Aorta (tissue), 5 donors: ENCODE measurements around the gene CALCB. TPM values are rescaled to one million over a fixed set of nuclear protein-coding genes. Genes with fewer than 3 reads are reported as not detected.
"Not testable (repeated sequence)": the region's sequence is repeated elsewhere in the genome, so short reads cannot be mapped to it uniquely, and the experiment has no call there.

ENCODE experiments used
- ATAC-seq: fragments of 200-7000 bp; cut with Tn5 transposase; one replicate; pipeline ENCODE4 v1.9.1; 2022; ENCODE audit warnings: moderate library complexity; ENCODE audit not compliant: low FRiP score
- DNase-seq, 2 donors: peaks; one replicate each; pipeline ENCODE4 v3.0.0-alpha.2; 2020
- H3K27ac ChIP-seq, 2 donors: one replicate each; pipeline ENCODE4 v1.5.1; 2013; ENCODE audit warnings: low read length in 2 of 2, mild to moderate bottlenecking in 2 of 2, moderate library complexity in 2 of 2, control low read depth in 1 of 2, inconsistent platforms in 1 of 2, low read depth in 1 of 2
- H3K27me3 ChIP-seq, 2 donors: one replicate each; pipeline ENCODE4 v1.6.1; 2013; ENCODE audit warnings: control low read depth in 1 of 2, low read length in 1 of 2, mild to moderate bottlenecking in 1 of 2, moderate library complexity in 1 of 2; ENCODE audit not compliant: insufficient read depth in 2 of 2, control insufficient read depth in 1 of 2
- H3K36me3 ChIP-seq, 2 donors: one replicate each; pipeline ENCODE4 v1.6.1; 2013; ENCODE audit warnings: control low read depth in 1 of 2, low read length in 1 of 2, mild to moderate bottlenecking in 1 of 2; ENCODE audit not compliant: insufficient read depth in 2 of 2, control insufficient read depth in 1 of 2
- H3K4me1 ChIP-seq, 2 donors: one replicate each; pipeline ENCODE4 v1.6.1; 2013; ENCODE audit warnings: low read length in 2 of 2, control low read depth in 1 of 2, mild to moderate bottlenecking in 1 of 2, moderate library complexity in 1 of 2; ENCODE audit not compliant: insufficient read depth in 2 of 2, control insufficient read depth in 1 of 2
- H3K4me3 ChIP-seq, 2 donors: one replicate each; pipeline ENCODE4 v1.5.1; 2013; ENCODE audit warnings: low read length in 2 of 2, control low read depth in 1 of 2, mild to moderate bottlenecking in 1 of 2
- H3K9me3 ChIP-seq: one replicate; pipeline ENCODE4 v1.6.1; 2013; ENCODE audit warnings: mild to moderate bottlenecking, low read length; ENCODE audit not compliant: control insufficient read depth
- WGBS, 2 donors: extraction: QIAGEN DNeasy Blood & Tissue Kit; methylation state at CpG; one replicate each; pipeline ENCODE4 v1.1.7; 2013; 5-methylcytosine and 5-hydroxymethylcytosine counted together
- intact Hi-C, 2 donors: fragments of 100-400 bp; cut with DNase I; formaldehyde crosslinking; loops; one replicate each; pipeline versions ENCODE4 v1.14.2 to v1.15.0; 2022
- long read RNA-seq, 2 donors: library from polyadenylated mRNA; unstranded; transcript quantifications; one replicate each; pipeline ENCODE4 v2.0.0, GENCODE V29; 2020 to 2021
- polyA plus RNA-seq, 2 donors: library from polyadenylated mRNA; stranded (reverse); fragments of 200-250 nt; gene quantifications; one replicate each; pipeline ENCODE4 v1.2.3, GENCODE V29; 2013
- total RNA-seq, 2 donors: library from RNA; stranded (reverse); fragmentation: NEBNext Ultra II Directional; extraction: Animal tissue kit (Norgen Biotek cat#: 25700); gene quantifications; one replicate each; pipeline ENCODE4 v1.2.1, GENCODE V29; 2021
- donor health status: healthy with polysubstance abuse.
- donor health status: Bipolar disorder and iron deficiency.
- donor health status: DM: no; HTN: no; CAD: no.
- donor health status: DM: no; HTN: no; CAD: no.
- donor health status: DM: yes; HTN: yes; CAD: no.

Gene CALCB, protein sequence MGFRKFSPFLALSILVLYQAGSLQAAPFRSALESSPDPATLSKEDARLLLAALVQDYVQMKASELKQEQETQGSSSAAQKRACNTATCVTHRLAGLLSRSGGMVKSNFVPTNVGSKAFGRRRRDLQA
- under 1 TPM; 0.15 to 0.16 TPM for total RNA-seq
- not detected for polyA plus RNA-seq
- long read RNA-seq, donor 1 = 0 reads
- long read RNA-seq, donor 2, partial matches to known transcripts = 0 of 1 reads
- long read RNA-seq, donor 2, other reads (novel, unspliced or antisense) = 1 of 1 reads

- no peaks in the 10 kb centered on the region for H3K27me3 ChIP-seq
- 1% methylated on average over 59 to 60 of the region's 60 CpGs for WGBS, 2 donors
- H3K4me3 ChIP-seq = no peak within 1 kb of the TSS
- peaks cover 1% of the 10 kb centered on the region for H3K9me3 ChIP-seq
- no peaks in the 10 kb centered on the region for H3K4me1 ChIP-seq
- no peak within 1 kb of the TSS for H3K27ac ChIP-seq
- ATAC-seq (peak; percentile 45), DNase-seq (peak; percentile 44 to 81)
- no peaks in the 10 kb centered on the region for H3K36me3 ChIP-seq
- intact Hi-C loops = loop anchor here (2.0 kb wide), 2 partner anchors 105 to 165 kb away; no protein-coding TSS in a partner anchor
These were observed at the start of gene CALCB for GRCh38 chr11:15073361-15074205. TSS of gene CALCB (plus strand) at chr11:15073593. CDS start at chr11:15074719, 1,126 bp downstream.

DNA sequence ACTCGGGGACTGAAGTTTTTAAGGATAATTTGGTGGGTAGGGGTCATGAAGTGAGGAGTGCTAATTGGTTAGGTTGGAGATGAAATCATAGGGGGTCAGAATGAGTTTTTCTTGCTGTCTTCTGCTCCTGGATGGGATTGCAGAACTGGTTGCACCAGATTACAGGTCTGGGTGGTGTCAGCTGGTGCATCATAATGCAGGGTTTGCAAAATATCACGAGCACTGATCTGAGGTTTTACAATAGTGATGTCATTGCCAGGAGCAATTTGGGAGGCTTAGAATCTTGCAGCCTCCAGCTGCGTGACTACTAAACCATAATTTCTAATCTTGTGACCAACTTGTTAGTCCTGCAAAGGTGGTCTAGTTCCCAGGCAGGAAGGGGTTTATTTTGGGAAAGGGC is 46.4 kb upstream of the CALCB start:
- no peak overlapping the region for H3K4me3 ChIP-seq
- ATAC-seq (no peak), DNase-seq (no peak)
- H3K27me3 ChIP-seq = no peaks in the 10 kb centered on the region
- 63 to 64% methylated on average over 3 of the region's 3 CpGs for WGBS, 2 donors
- no peaks in the 10 kb centered on the region for H3K36me3 ChIP-seq
- H3K4me1 ChIP-seq = no peaks in the 10 kb centered on the region
- H3K9me3 ChIP-seq = no peaks in the 10 kb centered on the region
- intact Hi-C loops = loop anchor here in 1 of 2 donors (10.0 kb wide), 1 partner anchor 62 kb away; no protein-coding TSS in a partner anchor
- no peak overlapping the region for H3K27ac ChIP-seq

GRCh38 chr11:15027956-15028355 is 45.4 kb upstream of the CALCB start:
- H3K4me1 ChIP-seq = no peaks in the 10 kb centered on the region
- DNase-seq (no peak), ATAC-seq (no peak)
- no peaks in the 10 kb centered on the region for H3K27me3 ChIP-seq
- H3K36me3 ChIP-seq = no peaks in the 10 kb centered on the region
- 50 to 62% methylated on average over 2 of the region's 2 CpGs for WGBS, 2 donors
- no peaks in the 10 kb centered on the region for H3K9me3 ChIP-seq
- intact Hi-C loops = loop anchor here in 1 of 2 donors (10.0 kb wide), 1 partner anchor 63 kb away; no protein-coding TSS in a partner anchor
- H3K27ac ChIP-seq = no peak overlapping the region
- no peak overlapping the region for H3K4me3 ChIP-seq

GRCh38 chr11:15028379-15028778 is 45.0 kb upstream of the CALCB start:
- H3K27ac ChIP-seq = no peak overlapping the region
- no peaks in the 10 kb centered on the region for H3K9me3 ChIP-seq
- H3K4me3 ChIP-seq = no peak overlapping the region
- intact Hi-C loops = loop anchor here in 1 of 2 donors (10.0 kb wide), 1 partner anchor 64 kb away; no protein-coding TSS in a partner anchor
- DNase-seq = no peak
- ATAC-seq = no peak
- H3K36me3 ChIP-seq = no peaks in the 10 kb centered on the region
- no peaks in the 10 kb centered on the region for H3K27me3 ChIP-seq
- no peaks in the 10 kb centered on the region for H3K4me1 ChIP-seq

DNA sequence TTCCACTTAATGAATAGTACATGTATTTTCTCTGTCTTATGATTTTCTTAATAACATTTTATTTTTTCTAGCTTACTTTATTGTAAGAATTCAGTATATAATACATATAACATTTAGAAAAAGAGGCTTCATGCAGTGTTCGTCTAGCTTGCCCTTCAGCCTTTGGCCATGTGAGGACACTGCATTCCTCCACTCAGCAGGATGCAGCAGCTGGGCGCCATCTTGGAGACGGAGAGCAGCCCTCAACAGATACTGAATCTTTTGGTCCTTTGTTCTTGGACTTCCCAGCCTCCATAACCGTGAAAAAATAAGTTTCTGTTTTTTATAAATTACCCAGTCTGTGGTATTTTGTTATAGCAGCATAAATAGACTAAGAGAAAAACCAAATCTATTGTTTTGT is 41.4 kb upstream of the CALCB start:
- H3K27ac ChIP-seq, intact Hi-C loops, H3K27me3 ChIP-seq, H3K4me1 ChIP-seq, H3K4me3 ChIP-seq, ATAC-seq, H3K36me3 ChIP-seq, DNase-seq, H3K9me3 ChIP-seq: not testable (repeated sequence)
- WGBS, 2 donors = 75 to 79% methylated on average over 4 of the region's 4 CpGs

DNA sequence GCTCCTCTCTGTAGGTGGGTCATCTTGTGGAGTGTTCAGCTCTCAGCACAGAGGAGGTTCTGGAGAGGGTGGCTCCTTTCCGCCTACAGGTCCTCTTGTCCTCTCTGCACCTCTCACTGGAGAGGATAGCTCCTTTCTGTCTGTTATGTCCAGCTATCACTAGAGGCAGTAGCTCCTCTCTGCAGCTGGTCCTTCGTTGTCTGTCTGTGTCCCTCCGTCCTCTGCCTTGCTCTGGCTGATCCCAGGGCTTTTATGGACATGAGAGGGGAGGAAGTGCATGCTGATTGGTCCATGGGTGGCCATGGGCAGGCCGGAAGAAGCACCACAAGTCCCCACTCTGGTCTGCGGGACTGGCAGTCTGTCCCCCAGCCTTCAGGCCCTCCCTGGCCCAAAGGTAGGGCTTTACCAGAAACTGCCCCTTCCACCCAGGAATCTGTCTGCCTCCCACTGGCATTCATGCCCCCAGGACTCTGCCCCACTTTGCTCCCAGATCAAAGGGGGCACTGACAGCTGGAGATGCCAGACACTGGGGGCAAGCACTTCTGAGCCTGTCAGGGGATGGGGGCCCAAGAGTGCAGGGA is 38.6 kb upstream of the CALCB start:
- DNase-seq = no peak
- Histone ChIP-seq H3K27ac (no peak overlapping the region), H3K4me1 (no peaks in the 10 kb centered on the region), H3K9me3 (no peaks in the 10 kb centered on the region), H3K36me3 (no peaks in the 10 kb centered on the region), H3K27me3 (no peaks in the 10 kb centered on the region), H3K4me3 (no peak overlapping the region)
- intact Hi-C loops = no loop called here
- 66 to 73% methylated on average over 5 of the region's 5 CpGs for WGBS, 2 donors
- no peak for ATAC-seq

GRCh38 chr11:15035283-15035682 is 38.1 kb upstream of the CALCB start:
- WGBS, 2 donors = 44 to 54% methylated on average over 12 of the region's 12 CpGs
- Histone ChIP-seq H3K27ac (no peak overlapping the region), H3K4me3 (no peak overlapping the region), H3K27me3 (no peaks in the 10 kb centered on the region), H3K9me3 (no peaks in the 10 kb centered on the region), H3K36me3 (no peaks in the 10 kb centered on the region), H3K4me1 (no peaks in the 10 kb centered on the region)
- DNase-seq = no peak
- no peak for ATAC-seq
- intact Hi-C loops = no loop called here

DNA sequence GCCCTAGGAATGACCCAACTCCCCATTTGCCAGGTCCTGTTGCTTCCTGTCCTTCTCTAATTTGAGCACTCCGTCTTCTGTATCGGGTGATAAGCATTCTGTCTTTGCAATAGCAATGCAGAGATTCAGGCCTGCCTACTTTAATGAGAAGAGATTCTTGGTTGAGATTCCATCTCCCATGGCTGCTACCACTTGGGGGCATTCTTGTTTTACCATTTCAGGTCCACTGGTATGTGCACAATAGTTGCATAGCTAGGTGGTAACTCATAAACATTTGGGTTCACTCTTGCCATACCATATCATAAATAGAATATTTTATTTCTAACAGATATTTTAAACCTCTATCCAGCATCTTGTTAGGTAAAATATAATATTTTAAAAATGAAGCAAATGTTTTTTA is 34.4 kb upstream of the CALCB start:
- 79 to 81% methylated on average over 2 of the region's 2 CpGs for whole genome bisulfite sequencing, 2 donors

More for the DNA sequence above, 34.4 kb upstream of the CALCB start:
- H3K27me3 ChIP-seq = no peaks in the 10 kb centered on the region
- no peak overlapping the region for H3K4me3 ChIP-seq
- no peaks in the 10 kb centered on the region for H3K36me3 ChIP-seq
- DNase-seq = no peak
- intact Hi-C loops = no loop called here
- H3K4me1 ChIP-seq = no peaks in the 10 kb centered on the region
- no peaks in the 10 kb centered on the region for H3K9me3 ChIP-seq
- ATAC-seq = no peak
- H3K27ac ChIP-seq = no peak overlapping the region
